Large intestine (tissue), 12 donors: Measurements from ENCODE around the gene OR2AP1. TPM values are rescaled to one million over a fixed set of nuclear protein-coding genes. Genes with fewer than 3 reads are reported as not detected.
"Not testable (repeated sequence)": the region's sequence is repeated elsewhere in the genome, so short reads cannot be mapped to it uniquely, and the experiment has no call there.

Experiments used
- DNase-seq, 2 donors: peaks; one replicate each; pipeline versions ENCODE4 v3.0.0 to v3.0.0-alpha.2; 2013
- H3K27ac ChIP-seq: one replicate; pipeline ENCODE4 v1.5.1; 2013; ENCODE audit warnings: low read length
- H3K27me3 ChIP-seq: 2 replicates; pipeline ENCODE4 v1.6.1; 2013; ENCODE audit warnings: low read length; ENCODE audit not compliant: control insufficient read depth, insufficient read depth
- H3K36me3 ChIP-seq: 2 replicates; pipeline ENCODE4 v1.6.1; 2013; ENCODE audit warnings: low read length; ENCODE audit not compliant: control insufficient read depth, insufficient read depth
- H3K4me1 ChIP-seq: one replicate; pipeline ENCODE4 v1.6.1; 2013; ENCODE audit warnings: low read length; ENCODE audit not compliant: control insufficient read depth, insufficient read depth
- H3K4me3 ChIP-seq: one replicate; pipeline ENCODE4 v1.5.1; 2013; ENCODE audit warnings: low read length
- H3K9me3 ChIP-seq: one replicate; pipeline ENCODE4 v1.6.1; 2013; ENCODE audit warnings: mild to moderate bottlenecking, low read depth, low read length, moderate library complexity; ENCODE audit not compliant: control insufficient read depth
- WGBS: methylation state at CpG from one replicate; pipeline ENCODE4 v1.1.5; 2013; ENCODE audit warnings: low lambda C conversion rate; ENCODE audit not compliant: insufficient coverage; 5-methylcytosine and 5-hydroxymethylcytosine counted together
- long read RNA-seq, 11 donors: transcript quantifications; one replicate each; lab custom pipeline, GENCODE V29; 2026
- polyA plus RNA-seq: library from polyadenylated mRNA; unstranded; fragments of 120-200 nt; gene quantifications from one replicate; pipeline ENCODE4 v1.2.1, GENCODE V29; 2013

The OR2AP1 gene
- polyA plus RNA-seq: not detected
- long read RNA-seq, donor 1: 0 reads
- long read RNA-seq, donor 2: 0 reads
- long read RNA-seq, donor 3: 0 reads
- long read RNA-seq, donor 4: 0 reads
- long read RNA-seq, donor 5: 0 reads
- long read RNA-seq, donor 6: 0 reads
- long read RNA-seq, donor 7: 0 reads
- long read RNA-seq, donor 8: 0 reads
- long read RNA-seq, donor 9: 0 reads
- long read RNA-seq, donor 10: 0 reads
- long read RNA-seq, donor 11: 0 reads

DNA sequence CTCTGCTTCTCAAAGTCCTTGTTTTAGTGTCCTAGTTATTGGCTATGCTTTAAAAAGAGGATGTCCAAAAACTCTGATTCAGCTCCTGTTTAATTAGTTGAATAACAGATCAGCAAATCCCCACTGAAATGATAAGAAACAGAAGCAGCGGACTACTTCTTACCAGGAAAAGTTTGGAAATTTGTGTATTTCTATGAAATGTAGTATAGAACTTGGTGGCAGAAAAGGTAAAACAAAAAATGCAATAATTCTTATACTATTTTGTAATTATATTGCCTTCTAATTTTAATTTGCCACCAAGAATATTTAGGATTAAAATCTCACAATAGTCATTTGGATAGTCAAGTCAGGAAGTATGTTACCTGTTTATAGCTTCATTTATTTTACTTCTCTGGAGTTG, at the start of gene OR2AP1:
Gene OR2AP1, plus strand, starts transcription at position 301 of the 400 bp plus-strand sequence. CDS start 1,947 bp downstream, outside the sequence.
- Histone ChIP-seq H3K27me3 (no peaks in the 10 kb centered on the region), H3K4me3 (no peak within 1 kb of the TSS), H3K36me3 (no peaks in the 10 kb centered on the region), H3K9me3 (peaks cover 2% of the 10 kb centered on the region), H3K27ac (no peak within 1 kb of the TSS), H3K4me1 (no peaks in the 10 kb centered on the region)
- no CpG with 5 or more reads among the region's 1 CpG for WGBS
- no peak for DNase-seq

DNA sequence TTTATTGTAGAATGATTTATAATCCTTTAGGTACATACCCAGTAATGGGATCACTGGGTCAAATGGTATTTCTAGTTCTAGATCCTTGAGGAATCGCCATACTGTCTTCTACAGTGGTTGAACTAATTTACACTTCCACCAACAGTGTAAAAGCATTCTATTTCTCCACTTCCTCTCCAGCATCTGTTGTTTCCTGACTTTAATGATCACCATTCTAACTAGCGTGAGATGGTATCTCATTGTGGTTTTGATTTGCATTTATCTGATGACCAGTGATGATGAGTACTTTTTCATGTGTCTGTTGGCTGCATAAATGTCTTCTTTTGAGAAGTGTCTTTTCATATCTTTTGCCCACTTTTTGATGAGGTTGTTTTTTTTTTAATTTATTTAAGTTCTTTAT, 24.0 kb upstream of the OR2AP1 start:
- not testable (repeated sequence) for H3K36me3 ChIP-seq, H3K27ac ChIP-seq, H3K4me3 ChIP-seq, H3K4me1 ChIP-seq, H3K9me3 ChIP-seq, DNase-seq, H3K27me3 ChIP-seq
- no CpG with 5 or more reads among the region's 2 CpGs for WGBS

- Histone ChIP-seq H3K27me3 (no peaks in the 10 kb centered on the region), H3K4me1 (no peaks in the 10 kb centered on the region)
- DNase-seq: no peak
Observed at GRCh38 chr12:55548756-55549155, 23.5 kb upstream of the OR2AP1 start.

DNA sequence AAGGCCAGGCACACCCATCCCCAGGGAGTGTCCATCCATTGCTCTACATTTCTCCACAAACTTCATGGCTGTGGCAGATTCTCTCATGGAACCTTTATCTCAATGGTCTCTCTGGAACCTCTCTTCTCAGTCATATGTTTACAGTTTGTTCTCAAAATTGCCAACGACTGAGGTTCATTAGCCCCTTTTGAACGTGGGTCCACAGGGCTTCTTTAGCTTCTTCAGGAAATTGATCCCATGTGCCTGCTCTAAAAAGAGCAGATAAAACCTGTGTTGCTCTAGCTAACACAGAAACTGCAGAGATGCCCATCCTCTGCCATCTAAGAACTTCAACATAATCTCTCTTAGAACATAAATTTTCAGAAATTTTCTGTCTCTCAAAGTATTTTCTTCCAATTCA, 23.0 kb upstream of the OR2AP1 start, which contains the start of gene OR6C4:
Gene OR6C4, plus strand, starts transcription at position 301 of the 400 bp plus-strand sequence. CDS start 1,625 bp downstream, outside the sequence.
- no peak within 1 kb of the TSS for H3K4me3 ChIP-seq
- H3K9me3 ChIP-seq: no peaks in the 10 kb centered on the region
- H3K36me3 ChIP-seq: no peaks in the 10 kb centered on the region
- H3K27ac ChIP-seq: no peak within 1 kb of the TSS
- no peak for DNase-seq
- H3K4me1 ChIP-seq: no peaks in the 10 kb centered on the region
- no peaks in the 10 kb centered on the region for H3K27me3 ChIP-seq
- 80% methylated on average over 1 of the region's 2 CpGs for WGBS

More at GRCh38 chr12:55548756-55549155, 23.5 kb upstream of the OR2AP1 start:
- Histone ChIP-seq H3K36me3 (no peaks in the 10 kb centered on the region), H3K4me3 (no peak overlapping the region), H3K27ac (no peak overlapping the region), H3K9me3 (no peaks in the 10 kb centered on the region)

- H3K4me3 ChIP-seq: no peak overlapping the region
- no peaks in the 10 kb centered on the region for H3K4me1 ChIP-seq
- no peaks in the 10 kb centered on the region for H3K36me3 ChIP-seq
- no peak overlapping the region for H3K27ac ChIP-seq
- no peak for DNase-seq
- no peaks in the 10 kb centered on the region for H3K27me3 ChIP-seq
- H3K9me3 ChIP-seq: peaks cover 3% of the 10 kb centered on the region
Observed at GRCh38 chr12:55554296-55554695, 18.0 kb upstream of the OR2AP1 start.

- not testable (repeated sequence) for DNase-seq, H3K27me3 ChIP-seq, H3K27ac ChIP-seq, H3K36me3 ChIP-seq, H3K9me3 ChIP-seq, H3K4me1 ChIP-seq, H3K4me3 ChIP-seq
Observed at GRCh38 chr12:55570060-55570459, 2.2 kb upstream of the OR2AP1 start.

DNA sequence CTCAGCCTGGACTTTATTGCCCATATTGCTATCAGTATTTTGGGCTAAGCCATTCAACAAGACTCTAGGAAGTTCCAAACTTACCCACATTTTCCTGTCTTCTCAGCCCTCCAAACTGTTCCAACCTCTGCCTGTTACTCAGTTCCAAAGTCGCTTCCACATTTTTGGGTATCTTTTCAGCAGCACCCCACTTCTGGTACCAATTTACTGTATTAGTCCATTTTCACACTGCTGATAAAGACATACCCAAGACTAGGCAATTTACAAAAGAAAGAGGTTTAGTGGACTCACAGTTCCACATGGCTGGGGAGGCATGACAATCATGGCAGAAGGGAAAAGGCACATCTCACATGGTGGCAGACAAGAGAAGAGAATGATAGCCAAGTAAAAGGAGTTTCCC, 1.6 kb upstream of the OR2AP1 start:
- H3K4me1 ChIP-seq, H3K4me3 ChIP-seq, H3K27me3 ChIP-seq, H3K9me3 ChIP-seq, H3K27ac ChIP-seq, DNase-seq, H3K36me3 ChIP-seq: not testable (repeated sequence)
- WGBS: no CpG with 5 or more reads among the region's 1 CpG

DNA sequence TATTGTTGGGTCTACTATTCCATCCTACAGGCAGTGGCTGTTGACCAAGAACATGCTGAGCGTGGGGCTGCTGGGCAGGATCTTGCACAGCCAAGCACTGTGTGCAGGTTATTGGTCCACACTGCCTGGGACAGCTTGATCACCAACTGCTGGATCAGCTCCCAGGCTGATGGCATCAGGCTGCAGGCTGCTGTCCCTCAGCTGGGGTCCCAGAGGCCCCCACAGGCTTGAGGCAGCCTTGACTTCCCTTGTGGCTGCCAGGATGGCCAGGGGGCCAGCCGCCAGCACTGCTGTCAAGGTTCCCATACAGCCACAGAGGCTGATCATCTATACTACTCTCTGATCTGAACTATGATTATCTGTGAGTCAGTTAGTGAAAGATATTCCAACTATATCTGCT, 9.8 kb downstream of the OR2AP1 start:
- DNase-seq: no peak
- H3K27ac ChIP-seq: no peak overlapping the region
- no CpG with 5 or more reads among the region's 2 CpGs for WGBS
- H3K4me1 ChIP-seq: no peaks in the 10 kb centered on the region
- H3K9me3 ChIP-seq: no peaks in the 10 kb centered on the region
- H3K36me3 ChIP-seq: no peaks in the 10 kb centered on the region
- H3K27me3 ChIP-seq: no peaks in the 10 kb centered on the region
- H3K4me3 ChIP-seq: no peak overlapping the region

DNA sequence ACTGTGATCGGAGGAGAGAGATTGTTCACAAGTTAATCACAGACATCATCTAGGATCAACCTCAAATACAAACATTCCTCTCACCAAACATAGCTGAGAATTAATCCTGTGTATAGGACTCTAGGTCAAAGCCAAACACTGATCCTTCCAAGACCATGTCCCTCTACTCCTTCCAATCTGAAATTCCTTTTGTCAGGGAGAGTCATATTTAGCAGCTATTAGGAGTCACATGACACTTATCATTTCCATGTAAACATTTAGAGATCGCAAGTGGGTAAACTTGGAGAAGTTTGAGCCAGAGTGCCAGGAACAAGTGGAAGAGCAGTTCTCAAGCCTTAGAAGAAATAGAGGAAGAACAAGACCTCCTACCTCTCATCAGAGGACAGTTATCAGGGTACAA, 13.5 kb downstream of the OR2AP1 start:
- WGBS: no CpG with 5 or more reads among the region's 2 CpGs
- H3K4me1 ChIP-seq: no peaks in the 10 kb centered on the region
- H3K27me3 ChIP-seq: no peaks in the 10 kb centered on the region
- DNase-seq: no peak
- no peaks in the 10 kb centered on the region for H3K9me3 ChIP-seq
- no peak overlapping the region for H3K4me3 ChIP-seq
- no peaks in the 10 kb centered on the region for H3K36me3 ChIP-seq
- H3K27ac ChIP-seq: no peak overlapping the region

GRCh38 chr12:55590152-55590551, 17.9 kb downstream of the OR2AP1 start:
- DNase-seq, H3K4me3 ChIP-seq, H3K4me1 ChIP-seq, H3K36me3 ChIP-seq, H3K27me3 ChIP-seq, H3K27ac ChIP-seq, H3K9me3 ChIP-seq: not testable (repeated sequence)
- no CpG with 5 or more reads among the region's 12 CpGs for WGBS

DNA sequence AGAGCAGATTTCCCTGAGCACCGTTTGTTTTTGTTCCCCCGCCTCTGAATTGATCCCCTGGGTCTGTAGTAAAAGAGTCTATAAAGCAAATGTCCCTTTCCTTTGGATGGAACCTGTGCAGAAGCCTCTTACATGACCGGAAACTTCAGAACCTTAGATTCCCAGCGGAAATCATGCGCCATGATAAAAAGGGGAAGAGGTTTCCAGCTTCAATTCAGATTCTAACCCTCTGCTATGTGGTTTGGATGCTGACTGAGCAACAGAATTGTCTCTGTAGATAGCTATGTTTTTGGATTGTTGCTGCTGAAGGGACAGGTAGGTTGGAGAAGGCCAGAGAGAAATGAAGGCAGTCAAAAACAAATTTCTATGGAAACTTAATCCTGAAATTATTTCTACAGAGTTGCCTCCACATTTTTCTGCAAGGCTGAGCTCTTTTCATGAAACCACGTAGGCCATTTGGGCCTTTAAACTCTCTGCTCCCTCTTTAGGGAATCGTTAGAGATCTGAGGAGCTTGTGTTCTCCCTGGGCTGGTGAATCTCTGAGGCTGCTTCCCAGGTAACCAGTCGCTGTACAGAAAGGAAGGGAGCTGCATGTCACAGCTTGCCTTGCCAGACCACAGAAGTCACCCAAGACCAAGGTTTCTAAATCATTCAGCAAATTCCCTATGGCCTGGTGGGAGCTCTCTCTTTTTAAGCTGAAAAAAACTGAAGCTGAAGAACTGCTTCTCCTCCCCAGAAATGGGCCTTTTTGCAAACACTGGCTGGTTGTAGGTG, 35.7 kb downstream of the OR2AP1 start:
- Histone ChIP-seq H3K4me1 (no peaks in the 10 kb centered on the region), H3K27ac (no peak overlapping the region), H3K4me3 (no peak overlapping the region), H3K9me3 (no peaks in the 10 kb centered on the region), H3K27me3 (no peaks in the 10 kb centered on the region), H3K36me3 (no peaks in the 10 kb centered on the region)
- no CpG with 5 or more reads among the region's 8 CpGs for WGBS
- DNase-seq: no peak
